GM12878 (cell line): Measurements from ENCODE around the gene DPM1. TPM values are rescaled to one million over a fixed set of nuclear protein-coding genes. Genes with fewer than 3 reads are reported as not detected.

Source experiments
- ATAC-seq: fragments of 200-7000 bp; cut with Tn5 transposase; 3 replicates; pipeline ENCODE4 v1.9.1; 2020; ENCODE audit warnings: mild to moderate bottlenecking, moderate library complexity
- BruUV-seq: library from RNA; stranded (reverse); fragments of 400-500 nt; replicated peaks from 2 replicates; lab custom pipeline; 2021; lab: Mats Ljungman, UMichigan
- CTCF ChIA-PET: fragments of 300-600 bp; sonication (Branson Sonifier 250); formaldehyde crosslinking; extraction: SDS; loops from one replicate; lab custom pipeline; 2021; ENCODE audit warnings: inconsistent platforms; lab: Yijun Ruan, JAX
- POLR2A ChIA-PET: fragments of 350-600 bp; formaldehyde crosslinking; extraction: SDS; loops from one replicate; lab custom pipeline; 2021; ENCODE audit warnings: inconsistent platforms; lab: Charles Lee
- RAD21 ChIA-PET: fragments of 300-600 bp; sonication (Branson Sonifier 250); formaldehyde crosslinking; loops from one replicate; lab custom pipeline; 2023; ENCODE audit warnings: antibody characterized with exemption; ENCODE audit not compliant: unreplicated experiment; lab: Charles Lee
- SMC1A ChIA-PET: fragments of 300-600 bp; sonication (Branson Sonifier 250); formaldehyde crosslinking; loops from one replicate; lab custom pipeline; 2023; ENCODE audit not compliant: unreplicated experiment, uncharacterized antibody; lab: Charles Lee
- DNase-seq: peaks from one replicate; pipeline ENCODE4 v3.0.0-alpha.2; 2011; ENCODE audit warnings: low read depth, low spot score
- FAIRE-seq: peaks from 3 replicates; lab custom pipeline; 2011; peaks lifted over from hg19 to GRCh38; lab: Jason Lieb, UNC
- H2AFZ ChIP-seq: 2 replicates; pipeline ENCODE4 v1.6.0; 2011; ENCODE audit warnings: low read depth, low read length, control low read depth; ENCODE audit not compliant: control insufficient read depth
- H3K27ac ChIP-seq: 2 replicates; pipeline ENCODE4 v1.5.1; 2011; ENCODE audit warnings: control low read depth; ENCODE audit not compliant: control insufficient read depth, insufficient read depth
- H3K27me3 ChIP-seq, 2 experiments: replicated peaks in 1 of 2; 2 replicates each; pipeline versions ENCODE4 v1.6.0 to v1.6.1; 2011; ENCODE audit warnings: low read length in 1 of 2; ENCODE audit not compliant: control insufficient read depth in 2 of 2, insufficient read depth in 2 of 2
- H3K36me3 ChIP-seq, 2 experiments: 2 replicates each; pipeline ENCODE4 v1.5.1; 2011; ENCODE audit warnings: low read length in 1 of 2; ENCODE audit not compliant: control insufficient read depth in 2 of 2, insufficient read depth in 2 of 2
- H3K4me1 ChIP-seq: 2 replicates; pipeline ENCODE4 v1.6.1; 2011; ENCODE audit warnings: mild to moderate bottlenecking, low read length, moderate library complexity, mixed read lengths; ENCODE audit not compliant: control insufficient read depth, insufficient read depth
- H3K4me2 ChIP-seq: 2 replicates; pipeline ENCODE4 v1.6.0; 2011; ENCODE audit warnings: control low read depth; ENCODE audit not compliant: control insufficient read depth, insufficient read depth
- H3K4me3 ChIP-seq: fragments of 200-600 bp; sonication (generic); 2 replicates; pipeline ENCODE4 v1.5.1; 2016
- H3K79me2 ChIP-seq: 2 replicates; pipeline ENCODE4 v1.6.0; 2011; ENCODE audit warnings: low read length; ENCODE audit not compliant: control insufficient read depth, insufficient read depth
- H3K9ac ChIP-seq: 2 replicates; pipeline ENCODE4 v1.8.0; 2011; ENCODE audit warnings: low read length, control low read depth, mixed read lengths; ENCODE audit not compliant: control insufficient read depth, insufficient read depth
- H3K9me3 ChIP-seq: replicated peaks from 3 replicates; pipeline ENCODE4 v1.5.1; 2011; ENCODE audit warnings: mild to moderate bottlenecking, low read length; ENCODE audit not compliant: control insufficient read depth, insufficient read depth
- H4K20me1 ChIP-seq: 2 replicates; pipeline ENCODE4 v1.6.0; 2011; ENCODE audit not compliant: control insufficient read depth, insufficient read depth
- ASH2L ChIP-seq: fragments of 300-600, 200-600 bp; sonication (generic); IDR thresholded peaks from 2 replicates; pipeline ENCODE4 v1.6.1; 2017; ENCODE audit warnings: low read depth, mild to moderate bottlenecking, borderline replicate concordance
- ATF7 ChIP-seq: fragments of 450-650 bp; IDR thresholded peaks from 2 replicates; pipeline ENCODE4 v1.6.1; 2016; ENCODE audit warnings: low read depth, mild to moderate bottlenecking
- BACH1 ChIP-seq: fragments of 450-650 bp; IDR thresholded peaks from 2 replicates; pipeline ENCODE4 v1.6.1; 2017; ENCODE audit warnings: mild to moderate bottlenecking, borderline replicate concordance
- CBFB ChIP-seq: IDR thresholded peaks from 2 replicates; pipeline ENCODE4 v1.6.1; 2016; ENCODE audit warnings: antibody characterized with exemption, low read depth
- CEBPZ ChIP-seq: fragments of 150-350 bp; IDR thresholded peaks from 2 replicates; pipeline ENCODE4 v1.6.1; 2016; ENCODE audit warnings: low read depth, low read length
- FOS ChIP-seq: IDR thresholded peaks from 3 replicates; pipeline ENCODE4 v1.6.1; 2011; ENCODE audit warnings: borderline replicate concordance; ENCODE audit not compliant: insufficient read length; ENCODE audit errors: extremely low read depth
- HDAC6 ChIP-seq: fragments of 200-600 bp; sonication (generic); IDR thresholded peaks from one replicate; pipeline ENCODE4 v1.8.0; 2017; ENCODE audit warnings: antibody characterized with exemption; ENCODE audit not compliant: unreplicated experiment
- KDM1A ChIP-seq: fragments of 200-600 bp; sonication (generic); IDR thresholded peaks from 2 replicates; pipeline ENCODE4 v1.6.1; 2016; ENCODE audit warnings: borderline replicate concordance
- TARDBP ChIP-seq: IDR thresholded peaks from 2 replicates; pipeline ENCODE4 v1.6.1; 2016; ENCODE audit warnings: borderline replicate concordance
- YY1 ChIP-seq: IDR thresholded peaks from 2 replicates; pipeline ENCODE4 v1.6.1; 2011; ENCODE audit warnings: low read depth, mild to moderate bottlenecking, low read length
- ZBED1 ChIP-seq: IDR thresholded peaks from 2 replicates; pipeline ENCODE4 v1.6.1; 2016; ENCODE audit warnings: borderline replicate concordance
- ZBTB40 ChIP-seq: fragments of 450-650 bp; IDR thresholded peaks from 2 replicates; pipeline ENCODE4 v1.6.1; 2016; ENCODE audit warnings: mild to moderate bottlenecking, moderate library complexity, borderline replicate concordance
- ZNF217 ChIP-seq: fragments of 450-650 bp; IDR thresholded peaks from 2 replicates; pipeline ENCODE4 v1.6.1; 2017; ENCODE audit warnings: antibody characterized with exemption, mild to moderate bottlenecking
- WGBS: methylation state at CpG from one replicate; pipeline ENCODE4 v1.1.6; 2016; ENCODE audit warnings: low lambda C conversion rate; ENCODE audit not compliant: insufficient replicate concordance, insufficient coverage; ENCODE audit errors: missing lambda C conversion rate; 5-methylcytosine and 5-hydroxymethylcytosine counted together
- in situ Hi-C: fragments of 300-500 bp; cut with MboI; formaldehyde crosslinking; loops from 9 replicates; pipeline ENCODE4 v1.14.3; 2018; ENCODE audit warnings: mixed read lengths
- intact Hi-C: fragments of 100-400 bp; cut with micrococcal nuclease; formaldehyde crosslinking; loops from one replicate; pipeline ENCODE4 v1.14.2; 2022; ENCODE audit not compliant: unreplicated experiment
- polyA plus RNA-seq, 11 experiments: library from polyadenylated mRNA; depleted of rRNA in 4 of 11; unstranded in 6 of 11; stranded (reverse) in 5 of 11; fragments of >200 nt; fragmentation: Nextera tagmentation in 4 of 11; fragmentation: Illumina TruSeq in 1 of 11; extraction: Ambion mirVana in 4 of 11; extraction: Trizol in 1 of 11; gene quantifications; 1 replicate in 1 of 11; 2 replicates in 10 of 11; pipeline versions ENCODE4 v1.2.1 to v1.2.3, GENCODE V29; 2011 to 2016; ENCODE audit warnings: inconsistent platforms in 2 of 11, missing spikeins in 2 of 11, low read depth in 1 of 11
- total RNA-seq, 4 experiments: library from RNA; depleted of rRNA in 3 of 4; stranded (reverse); fragments of >200 nt in 3 of 4; fragmentation: Illumina TruSeq in 1 of 4; extraction: Trizol in 1 of 4; gene quantifications; 2 replicates each; pipeline versions ENCODE4 v1.2.1 to v1.2.3, GENCODE V29; 2013 to 2021

DPM1 gene
- total and polyA plus RNA-seq, 10 of the 15 experiments (the other 5 are each of a cell fraction or from before 2014, with no cell fraction given): 53.3 to 167 (median 108) TPM

GRCh38 chr20:51001430-51002265, 43.3 kb upstream of the DPM1 start:
- no peak overlapping the region for H3K9ac ChIP-seq
- H2AFZ ChIP-seq: no peak overlapping the region
- intact Hi-C loops: no loop called here
- TF ChIP-seq CBFB (no peak), YY1 (no peak), ATF7 (no peak), FOS (no peak), CEBPZ (no peak), TARDBP (no peak), ASH2L (no peak), HDAC6 (no peak), ZNF217 (no peak), ZBED1 (no peak), BACH1 (no peak), ZBTB40 (no peak), KDM1A (no peak)
- TF ChIP-seq, all 136 proteins: peak for 0
- peaks cover 0 to 4% of the 10 kb centered on the region in 2 experiments; a peak in 2 of 4 replicates for H3K27me3 ChIP-seq
- H3K79me2 ChIP-seq: no peaks in the 10 kb centered on the region
- H3K4me2 ChIP-seq: no peak overlapping the region
- no peak overlapping the region for H3K27ac ChIP-seq
- BruUV-seq: no TSS peak
- POLR2A ChIA-PET: no interaction called here
- H4K20me1 ChIP-seq: no peaks in the 10 kb centered on the region
- DNase-seq (no peak), FAIRE-seq (no peak), ATAC-seq (no peak)
- H3K4me3 ChIP-seq: no peak overlapping the region
- RAD21 ChIA-PET: no interaction called here
- H3K9me3 ChIP-seq: no peaks in the 10 kb centered on the region
- H3K36me3 ChIP-seq: no peaks in the 10 kb centered on the region
- SMC1A ChIA-PET: no interaction called here
- WGBS: 29% methylated on average over 20 of the region's 20 CpGs
- in situ Hi-C loops: no loop called here
- no peaks in the 10 kb centered on the region for H3K4me1 ChIP-seq
- CTCF ChIA-PET: interaction anchor here (0.9 to 1.6 kb wide), 2 partner anchors 14 kb away, joined by 3 to 5 read pairs; no protein-coding TSS in a partner anchor
